Mammary epithelial cell (primary cell): ENCODE results near the gene SHB.

ENCODE experiments used
- EZH2 ChIP-seq: IDR thresholded peaks from 2 replicates; pipeline ENCODE4 v1.6.1; 2012; ENCODE audit warnings: low read length, inconsistent platforms, borderline replicate concordance
- TF ChIP-seq, protein P1 (sequence below), 2 donors: IDR thresholded peaks in 1 of 2; conservative IDR thresholded peaks in 1 of 2; 2 replicates each; pipeline ENCODE4 v1.5.1; 2011 to 2012; ENCODE audit warnings: inconsistent platforms in 2 of 2, low read length in 2 of 2, mild to moderate bottlenecking in 2 of 2, control low read depth in 1 of 2, low read depth in 1 of 2; ENCODE audit not compliant: insufficient read depth in 1 of 2; ENCODE audit errors: extremely low read depth in 1 of 2

DNA sequence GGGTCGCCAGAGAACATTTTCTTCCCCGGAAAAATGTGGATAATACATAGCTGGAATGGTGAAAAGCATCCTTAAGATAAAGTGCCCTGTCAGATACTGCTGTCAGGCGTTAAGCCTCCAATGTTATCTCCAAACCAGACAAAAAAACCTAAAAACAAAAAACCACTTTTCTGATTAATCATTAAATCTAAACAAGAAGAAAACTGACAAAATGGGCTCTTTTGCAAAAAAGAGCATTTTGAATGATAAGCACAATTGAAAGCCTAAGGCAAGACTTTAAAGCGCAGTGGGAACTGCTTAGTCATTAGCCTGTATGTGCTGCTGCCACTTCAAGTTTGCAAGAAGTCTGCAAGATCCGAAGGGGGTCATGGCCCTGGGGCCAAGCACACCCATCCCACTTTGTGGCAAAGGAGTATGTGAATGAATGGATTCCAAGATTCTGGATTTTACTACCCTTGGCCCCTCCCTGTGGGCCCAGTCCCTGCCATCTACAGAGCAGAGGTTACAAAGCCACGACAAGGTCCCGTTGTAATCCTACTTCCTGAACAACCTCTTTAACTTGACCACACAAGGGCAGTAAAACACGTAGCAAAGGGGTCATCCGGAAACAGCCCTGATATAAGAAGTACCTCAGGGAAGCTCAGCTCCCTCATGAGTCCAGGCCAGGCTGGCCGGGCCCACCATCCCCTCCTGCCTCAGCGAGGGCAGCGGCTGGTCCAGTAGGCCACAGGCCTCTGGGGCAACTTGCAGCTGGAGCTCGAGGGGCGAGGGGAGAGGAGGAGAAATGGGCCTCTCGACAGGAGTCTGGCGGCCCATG lies 29.7 kb downstream of the SHB start:
- TF ChIP-seq, protein P1, sequence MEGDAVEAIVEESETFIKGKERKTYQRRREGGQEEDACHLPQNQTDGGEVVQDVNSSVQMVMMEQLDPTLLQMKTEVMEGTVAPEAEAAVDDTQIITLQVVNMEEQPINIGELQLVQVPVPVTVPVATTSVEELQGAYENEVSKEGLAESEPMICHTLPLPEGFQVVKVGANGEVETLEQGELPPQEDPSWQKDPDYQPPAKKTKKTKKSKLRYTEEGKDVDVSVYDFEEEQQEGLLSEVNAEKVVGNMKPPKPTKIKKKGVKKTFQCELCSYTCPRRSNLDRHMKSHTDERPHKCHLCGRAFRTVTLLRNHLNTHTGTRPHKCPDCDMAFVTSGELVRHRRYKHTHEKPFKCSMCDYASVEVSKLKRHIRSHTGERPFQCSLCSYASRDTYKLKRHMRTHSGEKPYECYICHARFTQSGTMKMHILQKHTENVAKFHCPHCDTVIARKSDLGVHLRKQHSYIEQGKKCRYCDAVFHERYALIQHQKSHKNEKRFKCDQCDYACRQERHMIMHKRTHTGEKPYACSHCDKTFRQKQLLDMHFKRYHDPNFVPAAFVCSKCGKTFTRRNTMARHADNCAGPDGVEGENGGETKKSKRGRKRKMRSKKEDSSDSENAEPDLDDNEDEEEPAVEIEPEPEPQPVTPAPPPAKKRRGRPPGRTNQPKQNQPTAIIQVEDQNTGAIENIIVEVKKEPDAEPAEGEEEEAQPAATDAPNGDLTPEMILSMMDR (conservative IDR thresholded peaks at IDR 0.05 in 1 of 2, IDR thresholded peaks at IDR 0.05 in 1 of 2; ENCODE audit: extremely low read depth in 1 of 2, insufficient read depth in 1 of 2, low read depth in 1 of 2, low read length in 2 of 2) = no peak
- TF ChIP-seq EZH2 = no peak
